ENCODE data around the gene SPRY1. TPM values are rescaled to one million over a fixed set of nuclear protein-coding genes. Genes with fewer than 3 reads are reported as not detected.

Gene SPRY1
- total and polyA plus RNA-seq, 8 donors = 84.8 to 126 (median 97.6) TPM

GRCh38 chr4:123383566-123383965 lies 13.0 kb upstream of the SPRY1 start:
- intact Hi-C loops (cut with DNase I) = no loop called here
- no peaks in the 10 kb centered on the region for H3K9me3 ChIP-seq
- no peak for ATAC-seq
- H3K27me3 ChIP-seq = no peaks in the 10 kb centered on the region
- no peak for TF ChIP-seq CTCF (IDR thresholded peaks at IDR 0.05)
- H3K27ac ChIP-seq = no peak overlapping the region
- no peaks in the 10 kb centered on the region for H3K36me3 ChIP-seq
- no peak for DNase-seq
- no peak overlapping the region for H3K4me3 ChIP-seq
- peaks cover 0 to 4% of the 10 kb centered on the region in 2 donors for H3K4me1 ChIP-seq

GRCh38 chr4:123386609-123387008 lies 10.0 kb upstream of the SPRY1 start:
- no peak overlapping the region for H3K27ac ChIP-seq
- intact Hi-C loops (cut with DNase I) = no loop called here
- no peak for ATAC-seq
- H3K4me1 ChIP-seq = peaks cover 0 to 4% of the 10 kb centered on the region in 2 donors
- H3K36me3 ChIP-seq = no peaks in the 10 kb centered on the region
- DNase-seq = no peak
- no peak for TF ChIP-seq CTCF (IDR thresholded peaks at IDR 0.05)
- H3K4me3 ChIP-seq = no peak overlapping the region
- no peaks in the 10 kb centered on the region for H3K9me3 ChIP-seq
- no peaks in the 10 kb centered on the region for H3K27me3 ChIP-seq

- intact Hi-C loops (cut with DNase I) = loop anchor here in 1 of 2 donors (10.0 kb wide), 1 partner anchor 276 kb away; no protein-coding TSS in a partner anchor
- peaks cover 0 to 4% of the 10 kb centered on the region in 2 donors for H3K4me1 ChIP-seq
- no peak overlapping the region for H3K4me3 ChIP-seq
- ATAC-seq (peak; percentile 36), DNase-seq (no peak)
- H3K9me3 ChIP-seq = no peaks in the 10 kb centered on the region
- H3K36me3 ChIP-seq = no peaks in the 10 kb centered on the region
- H3K27me3 ChIP-seq = no peaks in the 10 kb centered on the region
- no peak overlapping the region for H3K27ac ChIP-seq
- TF ChIP-seq CTCF (IDR thresholded peaks at IDR 0.05) = peak; percentile 21 to 39
Measured at GRCh38 chr4:123390846-123391456, 5.6 kb upstream of the SPRY1 start.

- DNase-seq (no peak), ATAC-seq (no peak)
- H3K4me3 ChIP-seq = no peak overlapping the region
- H3K9me3 ChIP-seq = no peaks in the 10 kb centered on the region
- TF ChIP-seq CTCF (IDR thresholded peaks at IDR 0.05) = no peak
- peaks cover 0 to 7% of the 10 kb centered on the region in 2 donors for H3K4me1 ChIP-seq
- intact Hi-C loops (cut with DNase I) = loop anchor here in 1 of 2 donors (10.0 kb wide), 1 partner anchor 279 kb away; no protein-coding TSS in a partner anchor
- H3K27me3 ChIP-seq = peaks cover 0 to 15% of the 10 kb centered on the region in 2 donors
- no peaks in the 10 kb centered on the region for H3K36me3 ChIP-seq
- peak overlapping the region; percentile 0 to 13 for H3K27ac ChIP-seq
Measured at GRCh38 chr4:123393721-123394120, 2.9 kb upstream of the SPRY1 start.

- H3K9me3 ChIP-seq = no peaks in the 10 kb centered on the region
- intact Hi-C loops (cut with DNase I) = loop anchor here in 1 of 2 donors (10.0 kb wide), 1 partner anchor 283 kb away; no protein-coding TSS in a partner anchor
- peaks cover 0 to 10% of the 10 kb centered on the region in 2 donors for H3K36me3 ChIP-seq
- peak overlapping the region; percentile 88 to 95 for H3K27ac ChIP-seq
- peak; percentile 50 for ATAC-seq
- TF ChIP-seq CTCF (IDR thresholded peaks at IDR 0.05) = no peak
- peaks cover 0 to 25% of the 10 kb centered on the region in 2 donors for H3K27me3 ChIP-seq
- H3K4me3 ChIP-seq = peak overlapping the region; percentile 64 to 73
- peak; percentile 65 to 89 (median 74) for DNase-seq
- peaks cover 2 to 11% of the 10 kb centered on the region in 2 donors for H3K4me1 ChIP-seq
Measured at GRCh38 chr4:123397144-123398065, 810 bp downstream of the SPRY1 start.

Measured in left lung (tissue), 10 donors.